GF-D8 (cell line): ENCODE measurements around the gene NEGR1.

ENCODE experiments used
- DNase-seq: peaks from one replicate; lab custom pipeline; 2025; lab: John Stamatoyannopoulos, UW

NEGR1 gene

DNA sequence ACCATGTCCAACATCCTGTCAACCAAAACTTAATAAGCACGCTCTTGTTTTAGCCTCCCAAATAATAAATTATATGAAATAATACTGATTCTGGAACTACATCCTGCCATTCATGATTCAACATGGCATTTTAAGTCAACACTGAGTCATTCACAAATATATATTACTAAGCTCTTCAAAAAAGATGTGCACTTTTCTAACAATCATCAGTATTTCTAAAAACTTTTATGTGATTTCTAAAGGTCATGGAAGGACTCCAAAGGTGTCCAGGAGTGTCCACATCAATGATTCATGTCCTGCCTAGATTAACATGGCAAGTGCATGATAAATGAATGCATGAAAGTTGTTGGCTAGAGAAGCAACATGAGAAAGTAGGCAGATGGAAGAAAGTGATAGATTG is 51.6 kb downstream of the NEGR1 start:
- no peak for DNase-seq

DNA sequence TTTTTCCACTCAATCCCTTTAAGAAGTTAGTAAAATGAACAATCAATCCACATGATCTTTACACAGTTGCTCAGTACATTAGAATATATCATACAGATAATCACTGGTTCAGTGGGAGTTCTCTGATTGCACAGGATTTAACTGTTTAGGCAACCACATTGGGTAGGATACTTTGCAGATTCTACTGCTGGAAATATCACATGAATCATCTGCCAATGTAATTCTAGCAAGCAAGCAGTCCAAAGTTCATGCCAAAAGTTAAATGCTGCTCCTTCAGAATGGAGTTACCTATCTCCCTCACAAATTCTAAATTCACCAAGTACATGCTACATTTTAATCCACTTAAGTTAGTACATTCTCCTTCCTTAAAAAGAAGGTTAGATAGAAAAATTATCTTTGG is 52.4 kb downstream of the NEGR1 start:
- DNase-seq, result no peak

DNA sequence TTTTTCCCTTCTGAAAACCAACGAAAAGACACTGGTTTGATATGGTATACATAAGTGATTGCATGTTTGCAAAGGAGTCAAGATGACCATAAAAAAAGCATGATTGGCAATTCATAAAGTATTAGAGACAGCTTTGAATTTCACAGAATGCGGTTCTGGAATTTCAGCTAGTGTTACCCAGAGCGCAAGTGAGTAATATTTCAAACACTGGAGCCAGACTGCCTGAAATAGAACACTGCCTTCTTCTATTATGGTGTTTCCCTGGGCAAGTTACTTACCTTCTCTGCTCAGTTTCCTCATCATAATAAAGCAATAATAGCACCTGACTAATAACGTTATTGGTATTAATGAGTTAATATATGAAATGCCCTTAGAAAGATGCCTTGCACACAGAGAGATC is 54.7 kb downstream of the NEGR1 start:
- DNase-seq, result no peak

DNA sequence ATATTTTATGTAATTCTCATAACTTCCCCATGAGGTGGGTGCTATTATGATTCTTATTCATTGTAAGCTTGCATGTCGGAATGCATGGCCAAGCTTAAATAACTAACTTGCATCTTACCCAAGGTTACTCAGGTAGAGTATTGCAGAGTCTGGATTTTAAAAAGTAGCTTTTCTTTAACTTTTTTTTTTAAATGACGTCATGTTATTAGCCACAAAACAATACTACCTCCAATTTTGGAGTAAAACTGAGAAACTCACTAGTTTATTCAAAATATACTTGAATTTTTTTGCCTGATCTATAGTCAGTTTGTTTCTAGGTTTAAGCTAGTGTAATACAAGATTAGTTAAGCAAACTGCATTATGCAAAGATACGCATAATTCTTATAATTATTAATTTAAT is 57.8 kb downstream of the NEGR1 start:
- no peak for DNase-seq

DNA sequence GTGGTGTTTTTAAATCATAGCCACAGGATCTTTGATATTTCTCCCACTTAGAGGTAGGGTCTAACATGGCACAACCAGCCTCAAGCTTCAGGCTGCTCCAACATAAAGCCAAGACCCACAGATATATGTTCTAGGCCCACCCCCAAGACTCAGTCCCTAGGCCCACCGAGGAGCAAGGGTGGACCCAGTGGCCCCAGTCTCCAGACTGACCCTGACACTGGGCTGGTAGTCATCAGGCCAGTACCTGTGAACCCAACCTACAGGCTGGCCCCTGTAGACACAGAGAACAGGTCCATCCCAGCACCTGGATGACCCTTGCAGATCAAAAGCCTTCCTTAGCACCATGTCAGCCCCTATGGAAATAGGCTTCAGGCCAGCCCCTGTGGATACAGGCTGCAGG is 60.5 kb downstream of the NEGR1 start:
- no peak for DNase-seq

DNA sequence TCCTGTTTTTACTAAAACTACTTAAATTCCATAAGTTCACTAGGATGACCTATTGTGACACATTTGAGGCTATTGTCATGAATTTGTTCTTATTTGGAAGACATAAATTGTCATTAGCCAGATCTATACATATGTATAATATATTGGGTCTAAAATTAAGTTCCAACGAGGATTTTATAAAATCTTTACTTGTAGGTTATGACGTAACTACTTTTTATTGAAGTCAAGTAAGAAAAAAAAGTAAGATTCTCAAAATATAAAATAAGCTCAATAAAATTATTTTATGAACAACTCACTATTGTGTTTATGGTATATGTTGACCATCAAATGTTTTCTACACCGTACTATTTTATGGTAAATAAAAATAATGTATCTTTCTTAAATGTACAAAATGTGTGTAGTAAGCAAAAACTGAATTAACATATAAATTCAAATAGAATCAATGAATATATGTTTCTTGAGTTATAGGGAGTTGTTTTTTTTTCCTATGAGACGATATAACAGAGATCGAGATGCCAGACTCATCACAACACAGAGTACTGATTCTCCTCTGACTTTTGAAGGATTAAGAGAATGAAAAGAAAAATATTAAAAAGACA is 64.1 kb downstream of the NEGR1 start:
- DNase-seq, result no peak

DNA sequence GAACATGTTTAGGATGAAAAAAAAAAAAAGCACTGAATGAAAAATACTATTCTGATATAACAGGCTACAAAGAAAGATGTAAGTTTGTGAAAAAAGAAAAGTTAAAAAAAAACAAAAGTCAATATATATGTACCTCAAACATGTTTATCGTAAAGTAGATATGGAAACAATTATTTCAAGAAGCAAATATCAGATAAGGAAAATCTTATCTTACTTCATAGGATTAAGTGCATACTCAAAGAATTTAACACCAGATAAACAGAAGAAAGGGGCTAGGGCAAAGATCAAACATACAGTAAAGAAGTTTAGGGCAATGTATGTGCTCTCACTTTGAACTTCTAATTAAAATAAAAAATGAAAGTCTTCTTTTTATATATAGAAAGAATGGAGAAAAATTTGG is 75.3 kb downstream of the NEGR1 start:
- no peak for DNase-seq

DNA sequence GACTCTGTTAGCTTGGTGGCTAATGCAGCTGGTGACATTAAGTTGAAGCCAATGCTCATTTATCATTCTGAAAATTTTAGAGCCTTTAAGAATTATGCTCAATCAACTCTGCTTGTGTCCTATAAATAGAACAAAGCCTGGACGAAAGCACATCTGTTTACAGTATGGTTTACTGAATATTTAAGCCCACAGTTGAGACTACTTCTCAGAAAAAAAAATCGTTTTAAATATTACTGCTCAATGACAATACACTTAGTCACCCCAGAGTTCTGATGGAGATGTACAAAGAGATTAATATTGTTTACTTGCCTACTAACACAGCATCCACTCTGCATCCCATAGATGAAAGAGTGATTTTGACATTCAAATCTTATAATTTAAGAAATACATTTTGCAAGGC is 79.6 kb downstream of the NEGR1 start:
- DNase-seq, result no peak

DNA sequence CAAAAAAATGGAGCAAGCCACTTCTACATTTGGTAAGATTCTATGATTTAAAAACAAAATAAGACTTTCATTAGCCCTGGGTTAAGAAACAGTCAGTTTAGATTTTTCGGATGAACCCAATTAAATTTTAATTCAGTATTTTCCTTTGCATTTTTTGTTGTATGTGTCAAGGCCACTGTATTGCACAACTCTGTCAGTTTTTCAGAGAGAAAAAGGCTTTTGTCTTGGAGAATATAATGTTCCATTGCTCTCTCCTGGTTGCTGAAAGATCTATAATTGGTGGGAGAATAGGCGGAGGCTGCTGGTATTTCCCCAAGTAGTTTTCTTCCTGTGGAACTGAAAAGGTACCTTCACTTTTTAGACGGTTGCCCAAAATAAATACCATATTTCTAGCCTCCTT is 84.6 kb downstream of the NEGR1 start:
- DNase-seq, result no peak

DNA sequence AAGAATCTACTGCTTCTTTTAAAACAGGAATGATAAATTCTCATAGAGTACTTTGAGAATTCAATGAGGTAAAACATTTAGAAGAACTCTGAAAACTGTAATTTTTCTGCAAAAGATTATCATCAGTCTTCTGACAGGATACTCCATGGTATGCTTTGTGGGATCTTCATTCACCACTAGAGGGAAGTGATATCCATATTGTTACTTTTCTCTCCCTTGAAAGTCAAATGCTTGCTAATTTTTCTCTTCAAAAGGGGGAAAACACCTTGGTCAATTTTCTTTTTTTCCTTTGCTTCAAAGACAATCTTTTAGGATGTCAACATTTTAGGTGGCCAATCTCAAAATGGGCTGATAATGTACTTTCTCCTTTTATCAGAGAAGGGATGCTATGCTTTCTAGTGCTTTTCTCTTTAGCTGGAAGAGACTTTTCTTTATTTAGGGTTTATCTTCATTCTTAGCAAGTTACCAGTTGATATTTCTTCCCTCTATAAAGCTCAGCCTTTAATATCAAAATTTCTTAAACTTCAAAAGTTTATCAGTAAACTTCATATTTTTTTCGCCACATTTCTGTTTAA is 95.5 kb downstream of the NEGR1 start:
- no peak for DNase-seq

DNA sequence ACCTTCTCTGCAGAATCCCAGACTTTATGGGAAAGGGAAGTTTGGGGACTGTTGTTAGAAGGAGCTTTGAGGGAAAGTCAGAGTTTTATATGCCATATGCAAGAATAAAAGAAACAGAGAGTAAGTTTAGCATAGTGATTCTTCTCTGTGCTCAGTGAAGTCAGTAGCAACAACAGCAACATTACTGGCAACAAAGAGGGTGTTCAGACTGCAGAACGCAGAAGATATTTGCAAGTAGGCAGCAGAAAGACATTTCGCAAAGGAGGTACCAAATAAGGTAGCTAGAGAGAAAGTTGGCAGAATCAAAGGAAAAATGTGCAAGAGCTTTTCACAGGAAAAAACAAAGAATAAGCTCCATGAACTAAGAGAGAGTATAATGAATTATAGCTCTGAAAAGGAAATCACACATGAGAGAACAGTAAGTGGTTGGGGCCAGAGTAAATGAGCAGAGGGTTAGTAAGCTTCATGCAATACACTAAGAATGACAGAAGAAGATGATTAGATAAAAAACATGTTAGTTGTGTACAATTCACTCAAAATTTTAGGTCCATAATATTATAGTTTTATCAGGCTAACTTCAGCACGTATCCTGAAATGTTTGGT is 98.1 kb downstream of the NEGR1 start:
- DNase-seq, result no peak

DNA sequence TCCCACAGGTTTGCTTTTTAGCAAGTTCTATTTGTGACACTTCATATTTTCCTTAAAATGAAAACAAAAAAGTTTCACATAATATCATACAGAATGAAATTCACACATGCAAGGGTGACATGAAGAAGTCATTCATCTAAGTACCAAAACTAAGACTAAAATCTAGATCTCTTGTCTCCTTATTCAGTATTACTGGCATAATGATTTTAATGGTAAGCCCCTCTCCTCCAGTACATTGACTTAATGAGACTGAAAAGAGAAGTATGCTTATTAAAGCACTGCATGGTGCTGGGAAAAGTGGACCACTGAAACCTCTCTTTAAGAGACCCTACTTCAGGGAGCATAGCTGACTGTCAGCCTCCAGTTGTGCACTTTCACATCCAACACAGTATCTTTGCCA is 99.5 kb downstream of the NEGR1 start:
- DNase-seq, result no peak

DNA sequence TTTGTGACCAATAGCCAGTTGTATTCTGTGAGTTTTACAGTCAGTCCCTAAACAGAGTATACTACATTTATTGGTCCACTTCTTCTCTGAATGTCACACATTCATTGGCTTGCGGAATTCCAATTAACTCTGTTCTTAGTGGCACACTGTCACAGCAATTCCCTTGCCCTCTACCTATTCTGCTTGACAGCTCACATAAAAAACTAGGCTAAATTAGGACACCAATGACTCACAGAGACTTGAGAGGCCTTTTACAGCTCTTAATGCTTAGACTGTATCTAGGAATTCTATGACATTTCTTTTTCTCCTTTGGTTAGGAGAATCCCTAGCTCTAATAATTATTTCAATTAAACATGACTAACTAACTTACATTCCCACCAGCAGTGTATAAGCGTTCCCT is 104.1 kb downstream of the NEGR1 start:
- no peak for DNase-seq

DNA sequence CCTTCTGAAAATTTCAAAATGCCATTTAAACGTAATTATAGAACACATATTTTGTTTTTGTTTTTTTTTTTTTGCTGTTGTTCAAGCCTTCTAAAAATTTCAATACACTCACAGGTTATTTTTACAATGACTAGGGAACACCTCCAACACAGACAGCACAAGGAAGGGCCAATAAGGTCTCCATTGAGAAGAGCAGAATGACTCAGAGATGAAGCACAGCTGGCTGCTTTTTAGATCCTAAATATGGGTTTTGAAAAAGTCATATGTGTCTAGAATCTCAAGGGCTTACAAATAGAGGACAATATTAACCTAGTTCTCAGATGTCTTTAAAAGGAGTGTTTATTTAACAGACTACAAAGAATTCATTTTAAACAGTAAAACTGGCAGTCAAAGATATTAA is 104.6 kb downstream of the NEGR1 start:
- no peak for DNase-seq

DNA sequence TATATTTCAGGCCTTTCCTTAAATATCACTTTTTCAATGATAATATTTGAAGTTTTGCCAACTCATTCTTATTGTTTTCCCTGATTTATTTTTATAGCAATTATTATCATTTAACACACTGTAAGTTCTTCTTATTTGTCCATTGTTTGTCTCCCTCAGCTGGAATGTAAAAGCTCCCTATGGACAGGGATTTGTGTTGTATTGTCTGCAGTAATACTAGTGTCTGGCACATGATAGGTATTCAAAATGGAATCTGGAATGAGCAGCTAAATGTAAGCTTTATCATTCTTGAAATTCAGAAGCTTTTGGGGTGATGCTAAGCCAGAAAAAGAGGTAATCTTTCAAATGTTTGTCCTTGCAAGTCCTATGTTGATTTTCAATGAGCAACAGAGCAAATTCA is 112.1 kb downstream of the NEGR1 start:
- no peak for DNase-seq

DNA sequence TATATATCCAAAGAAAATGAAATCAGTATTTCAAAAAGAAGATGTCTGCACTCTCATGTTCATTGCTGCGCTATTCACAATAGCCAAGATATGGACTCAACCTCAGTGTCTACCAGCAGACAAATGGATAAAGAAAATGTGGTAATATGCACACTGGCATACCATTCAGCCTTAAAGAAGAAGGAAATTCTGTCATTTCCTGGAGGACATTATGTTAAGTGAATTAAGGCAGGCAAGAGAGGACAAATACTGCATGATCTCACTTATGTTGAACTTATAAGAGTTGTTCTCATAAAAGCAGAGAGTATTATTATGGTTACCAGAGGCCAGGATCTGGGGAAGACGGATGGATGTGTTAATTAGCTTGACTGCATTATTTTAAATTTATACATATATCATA is 115.9 kb downstream of the NEGR1 start:
- no peak for DNase-seq

DNA sequence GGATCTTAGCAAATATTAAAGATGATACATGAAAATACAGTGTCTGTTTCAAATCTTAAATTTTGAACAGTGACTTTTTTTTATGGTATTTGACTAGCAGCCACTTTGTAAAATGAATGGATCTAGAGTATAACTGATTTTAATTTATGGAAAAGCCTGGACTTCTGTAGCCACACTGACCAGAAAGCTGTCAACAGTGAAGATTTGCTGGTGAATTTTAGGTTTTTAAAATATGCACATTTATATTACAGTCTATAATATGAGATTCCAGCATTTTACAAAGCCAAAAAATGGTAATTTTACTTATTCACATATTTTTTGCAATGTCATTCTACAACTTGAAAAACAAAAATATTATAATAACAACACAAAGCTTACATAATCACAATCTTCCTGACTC is 131.8 kb downstream of the NEGR1 start:
- DNase-seq, result no peak

DNA sequence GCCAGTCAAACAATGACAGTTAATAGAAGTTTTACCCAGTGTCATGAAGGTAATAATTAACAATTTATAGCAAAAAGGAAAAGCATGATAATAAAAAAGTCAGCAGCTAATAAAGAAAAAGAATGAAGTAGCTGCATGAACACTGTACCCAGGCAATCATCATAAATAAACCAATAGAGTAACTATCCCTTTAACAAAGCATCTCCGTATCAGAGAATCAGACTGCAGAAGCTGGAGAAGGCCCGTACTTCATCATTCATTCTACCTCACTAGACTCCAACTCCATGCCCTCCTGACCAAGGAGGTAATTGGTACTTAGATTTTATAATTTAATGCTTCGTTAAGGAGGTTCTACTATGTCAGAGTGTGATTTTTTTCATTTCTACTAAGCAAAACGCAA is 140.5 kb downstream of the NEGR1 start:
- no peak for DNase-seq

DNA sequence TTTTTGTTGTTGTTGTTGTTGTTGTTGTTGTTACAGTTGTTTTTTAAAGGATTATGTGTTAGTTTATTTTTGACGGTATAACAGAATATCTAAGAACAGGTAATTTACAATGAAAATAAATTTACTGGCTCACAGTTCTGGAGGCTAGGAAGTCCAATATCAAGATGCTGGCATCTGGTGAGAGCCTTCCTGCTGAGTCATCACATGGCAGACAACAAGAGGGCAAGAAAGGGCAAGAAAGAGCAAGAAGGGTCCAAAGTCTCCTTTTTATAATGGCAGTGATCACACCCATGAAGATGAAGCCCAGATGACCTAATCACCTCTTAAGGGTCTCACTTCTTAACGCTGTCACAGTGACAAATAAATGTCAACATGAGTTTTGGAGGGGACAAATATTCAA is 142.1 kb downstream of the NEGR1 start:
- DNase-seq, result no peak

DNA sequence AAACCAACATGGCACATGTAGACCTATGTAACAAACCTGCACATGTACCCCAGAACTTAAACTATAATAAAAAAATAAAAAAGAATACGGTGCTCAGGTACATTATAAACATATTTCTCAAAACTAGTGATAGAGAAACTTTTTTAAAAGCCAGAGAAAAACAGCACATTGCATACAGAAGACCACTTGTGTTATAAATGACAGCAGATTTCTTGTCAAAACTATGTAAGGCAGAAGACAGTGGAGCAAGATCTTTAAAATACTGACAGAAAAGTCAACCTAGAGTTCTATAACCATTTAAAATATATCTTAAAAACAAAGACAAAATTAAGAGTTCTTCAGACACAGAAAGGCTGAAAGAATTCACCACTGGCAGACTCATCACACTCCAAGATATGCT is 144.7 kb downstream of the NEGR1 start:
- no peak for DNase-seq

DNA sequence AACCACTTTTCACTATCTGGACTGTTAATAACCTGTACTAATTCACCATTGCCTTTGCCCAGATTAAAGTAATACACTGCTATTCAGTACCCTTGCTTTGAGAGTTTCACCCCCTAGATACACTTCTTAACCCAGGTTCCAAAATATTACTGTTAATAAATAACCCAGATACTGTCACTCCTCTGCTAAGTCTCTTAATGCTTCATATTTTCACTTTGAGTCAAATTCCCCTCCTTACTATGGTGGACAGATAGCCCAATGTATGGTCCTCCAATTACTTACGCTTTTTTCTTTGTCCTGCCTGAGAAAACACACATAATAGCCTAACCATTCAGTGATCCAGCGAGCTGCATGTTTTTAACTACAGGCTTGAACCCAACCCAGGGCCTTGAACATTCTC is 152.5 kb downstream of the NEGR1 start:
- DNase-seq, result no peak

DNA sequence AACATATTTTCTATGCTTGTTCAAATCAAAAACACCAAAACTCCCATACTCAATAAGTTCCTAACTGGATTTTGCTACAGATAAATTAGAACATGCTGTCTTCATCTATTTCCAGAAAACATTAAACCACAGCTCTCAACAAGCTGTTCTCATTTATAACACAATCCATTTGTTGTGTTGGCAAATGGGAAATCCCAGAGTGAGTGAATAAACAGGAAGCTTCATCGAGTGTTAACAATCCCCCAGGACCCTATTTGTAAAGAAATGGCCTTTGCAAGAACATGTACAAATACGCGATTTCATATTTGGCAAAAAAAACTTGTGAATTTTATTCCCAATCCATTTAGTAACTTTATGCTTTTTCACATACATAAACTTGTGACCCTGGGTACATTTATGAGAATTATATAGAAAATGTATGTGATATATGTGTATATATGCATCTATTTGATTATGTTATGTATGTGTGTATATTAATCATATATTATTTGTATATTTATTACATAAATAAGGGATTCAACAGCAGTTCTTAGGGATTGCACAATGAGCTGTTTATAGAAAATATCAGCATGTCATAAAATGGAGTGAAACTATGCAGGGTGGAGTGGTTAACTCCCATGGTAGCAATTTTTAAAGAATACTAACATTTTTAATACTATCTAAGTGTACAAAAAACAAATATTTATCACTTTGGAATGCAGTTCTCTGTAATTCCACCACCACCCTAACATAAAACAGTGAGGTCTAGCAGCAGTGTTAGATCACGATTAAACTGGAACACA is 160.0 kb downstream of the NEGR1 start:
- no peak for DNase-seq

DNA sequence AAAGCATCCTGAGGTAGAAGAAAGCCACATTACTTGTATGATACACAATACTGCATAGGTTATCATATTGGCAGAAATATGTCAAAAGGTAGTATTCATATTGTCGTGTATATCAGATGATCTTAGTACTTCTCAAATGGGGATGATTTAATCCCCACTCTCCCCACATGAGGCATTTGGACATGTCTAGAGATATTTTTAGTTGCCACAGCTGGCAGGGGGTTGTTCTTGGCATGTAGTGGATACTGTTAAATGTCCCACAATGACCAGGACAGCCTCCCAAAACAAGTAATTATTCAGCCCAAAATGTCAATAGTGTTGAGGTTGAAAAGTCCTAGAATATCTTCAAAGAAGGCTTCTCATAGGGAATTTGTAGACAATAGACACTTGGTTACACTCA is 162.8 kb downstream of the NEGR1 start:
- no peak for DNase-seq
